H1 (cell line): ENCODE measurements around the gene KRTAP10-4. TPM values are rescaled to one million over a fixed set of nuclear protein-coding genes. Genes with fewer than 3 reads are reported as not detected.

Experiments
- ASH2L ChIP-seq: fragments of 200-600, 300-600 bp; sonication (generic); IDR thresholded peaks from one replicate; pipeline ENCODE4 v1.7.1; 2017; ENCODE audit warnings: low read length
- JUN ChIP-seq: IDR thresholded peaks from 2 replicates; pipeline ENCODE4 v1.6.1; 2011; ENCODE audit warnings: low read depth, mild to moderate bottlenecking, improper control_type of control experiment, low read length
- POLR2AphosphoS5 ChIP-seq: IDR thresholded peaks from 2 replicates; pipeline ENCODE4 v1.6.1; 2011; ENCODE audit warnings: low read depth, low read length
- RAD21 ChIP-seq, 2 experiments: IDR thresholded peaks in 1 of 2; conservative IDR thresholded peaks in 1 of 2; 2 replicates each; pipeline ENCODE4 v1.6.1; 2011; ENCODE audit warnings: low read depth in 2 of 2, low read length in 2 of 2, improper control_type of control experiment in 1 of 2, inconsistent platforms in 1 of 2, mild to moderate bottlenecking in 1 of 2, moderate library complexity in 1 of 2
- RBBP5 ChIP-seq: IDR thresholded peaks from 2 replicates; pipeline ENCODE4 v1.7.1; 2012; ENCODE audit warnings: low read depth, mild to moderate bottlenecking, inconsistent platforms, low read length, moderate library complexity, borderline replicate concordance
- SAP30 ChIP-seq: fragments of 300-600 bp; sonication (generic); IDR thresholded peaks from 2 replicates; pipeline ENCODE4 v1.7.1; 2012; ENCODE audit warnings: low read length, moderate library complexity, mild to moderate bottlenecking, inconsistent platforms; ENCODE audit not compliant: insufficient read depth, insufficient replicate concordance
- SP4 ChIP-seq: IDR thresholded peaks from 2 replicates; pipeline ENCODE4 v1.6.1; 2012; ENCODE audit warnings: low read length, inconsistent platforms
- TCF12 ChIP-seq: IDR thresholded peaks from 2 replicates; pipeline ENCODE4 v1.6.1; 2011; ENCODE audit warnings: low read depth, mild to moderate bottlenecking, low read length
- polyA plus RNA-seq, 7 experiments: library from polyadenylated mRNA; depleted of rRNA in 3 of 7; stranded (reverse) in 5 of 7; unstranded in 2 of 7; fragments of >200 nt in 5 of 7; fragments of 200-250 nt in 2 of 7; gene quantifications; 1 replicate in 5 of 7; 2 replicates in 1 of 7; 4 replicates in 1 of 7; pipeline versions ENCODE4 v1.2.1 to v1.2.3, GENCODE V29; 2011 to 2013; ENCODE audit warnings: missing spikeins in 2 of 7, mixed read lengths in 2 of 7
- total RNA-seq: library from RNA; stranded (reverse); fragmentation: NEBNext Ultra II Directional; extraction: Animal tissue kit (Norgen Biotek cat#: 25700); gene quantifications from 2 replicates; pipeline ENCODE4 v1.2.1, GENCODE V29; 2021
- TF ChIP-seq, protein P1 (sequence below): fragments of 300-600 bp; sonication (generic); IDR thresholded peaks from 2 replicates; pipeline ENCODE4 v1.7.1; 2012; ENCODE audit warnings: low read length, moderate library complexity, mild to moderate bottlenecking, inconsistent platforms; ENCODE audit not compliant: insufficient replicate concordance
- TF ChIP-seq, protein P2 (sequence below): IDR thresholded peaks from 2 replicates; pipeline ENCODE4 v1.6.1; 2012; ENCODE audit warnings: low read length, inconsistent platforms

KRTAP10-4 gene
- total and polyA plus RNA-seq, 2 of the 8 experiments (the other 6 are each of a cell fraction or from before 2014, with no cell fraction given), result not detected

DNA sequence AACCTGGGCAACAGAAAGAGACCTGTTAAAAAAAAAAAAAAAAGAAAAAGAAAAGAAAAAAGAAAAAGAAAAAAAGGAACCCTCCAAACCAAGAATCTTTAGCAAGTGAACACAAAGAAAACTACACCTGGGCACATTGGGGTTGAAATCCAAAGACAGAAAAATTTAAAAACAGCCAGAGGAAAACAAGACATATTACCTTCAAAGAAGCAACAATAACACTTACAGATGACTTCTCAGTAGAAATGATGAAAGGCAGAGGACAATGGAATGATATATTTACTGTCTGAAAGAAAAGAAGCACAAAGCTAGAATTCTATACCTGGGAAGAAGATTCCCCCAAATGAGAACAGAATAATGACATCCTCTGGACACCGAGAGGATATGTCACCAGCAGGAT, 30.8 kb upstream of the KRTAP10-4 start (continued):
- TF ChIP-seq, protein P1, sequence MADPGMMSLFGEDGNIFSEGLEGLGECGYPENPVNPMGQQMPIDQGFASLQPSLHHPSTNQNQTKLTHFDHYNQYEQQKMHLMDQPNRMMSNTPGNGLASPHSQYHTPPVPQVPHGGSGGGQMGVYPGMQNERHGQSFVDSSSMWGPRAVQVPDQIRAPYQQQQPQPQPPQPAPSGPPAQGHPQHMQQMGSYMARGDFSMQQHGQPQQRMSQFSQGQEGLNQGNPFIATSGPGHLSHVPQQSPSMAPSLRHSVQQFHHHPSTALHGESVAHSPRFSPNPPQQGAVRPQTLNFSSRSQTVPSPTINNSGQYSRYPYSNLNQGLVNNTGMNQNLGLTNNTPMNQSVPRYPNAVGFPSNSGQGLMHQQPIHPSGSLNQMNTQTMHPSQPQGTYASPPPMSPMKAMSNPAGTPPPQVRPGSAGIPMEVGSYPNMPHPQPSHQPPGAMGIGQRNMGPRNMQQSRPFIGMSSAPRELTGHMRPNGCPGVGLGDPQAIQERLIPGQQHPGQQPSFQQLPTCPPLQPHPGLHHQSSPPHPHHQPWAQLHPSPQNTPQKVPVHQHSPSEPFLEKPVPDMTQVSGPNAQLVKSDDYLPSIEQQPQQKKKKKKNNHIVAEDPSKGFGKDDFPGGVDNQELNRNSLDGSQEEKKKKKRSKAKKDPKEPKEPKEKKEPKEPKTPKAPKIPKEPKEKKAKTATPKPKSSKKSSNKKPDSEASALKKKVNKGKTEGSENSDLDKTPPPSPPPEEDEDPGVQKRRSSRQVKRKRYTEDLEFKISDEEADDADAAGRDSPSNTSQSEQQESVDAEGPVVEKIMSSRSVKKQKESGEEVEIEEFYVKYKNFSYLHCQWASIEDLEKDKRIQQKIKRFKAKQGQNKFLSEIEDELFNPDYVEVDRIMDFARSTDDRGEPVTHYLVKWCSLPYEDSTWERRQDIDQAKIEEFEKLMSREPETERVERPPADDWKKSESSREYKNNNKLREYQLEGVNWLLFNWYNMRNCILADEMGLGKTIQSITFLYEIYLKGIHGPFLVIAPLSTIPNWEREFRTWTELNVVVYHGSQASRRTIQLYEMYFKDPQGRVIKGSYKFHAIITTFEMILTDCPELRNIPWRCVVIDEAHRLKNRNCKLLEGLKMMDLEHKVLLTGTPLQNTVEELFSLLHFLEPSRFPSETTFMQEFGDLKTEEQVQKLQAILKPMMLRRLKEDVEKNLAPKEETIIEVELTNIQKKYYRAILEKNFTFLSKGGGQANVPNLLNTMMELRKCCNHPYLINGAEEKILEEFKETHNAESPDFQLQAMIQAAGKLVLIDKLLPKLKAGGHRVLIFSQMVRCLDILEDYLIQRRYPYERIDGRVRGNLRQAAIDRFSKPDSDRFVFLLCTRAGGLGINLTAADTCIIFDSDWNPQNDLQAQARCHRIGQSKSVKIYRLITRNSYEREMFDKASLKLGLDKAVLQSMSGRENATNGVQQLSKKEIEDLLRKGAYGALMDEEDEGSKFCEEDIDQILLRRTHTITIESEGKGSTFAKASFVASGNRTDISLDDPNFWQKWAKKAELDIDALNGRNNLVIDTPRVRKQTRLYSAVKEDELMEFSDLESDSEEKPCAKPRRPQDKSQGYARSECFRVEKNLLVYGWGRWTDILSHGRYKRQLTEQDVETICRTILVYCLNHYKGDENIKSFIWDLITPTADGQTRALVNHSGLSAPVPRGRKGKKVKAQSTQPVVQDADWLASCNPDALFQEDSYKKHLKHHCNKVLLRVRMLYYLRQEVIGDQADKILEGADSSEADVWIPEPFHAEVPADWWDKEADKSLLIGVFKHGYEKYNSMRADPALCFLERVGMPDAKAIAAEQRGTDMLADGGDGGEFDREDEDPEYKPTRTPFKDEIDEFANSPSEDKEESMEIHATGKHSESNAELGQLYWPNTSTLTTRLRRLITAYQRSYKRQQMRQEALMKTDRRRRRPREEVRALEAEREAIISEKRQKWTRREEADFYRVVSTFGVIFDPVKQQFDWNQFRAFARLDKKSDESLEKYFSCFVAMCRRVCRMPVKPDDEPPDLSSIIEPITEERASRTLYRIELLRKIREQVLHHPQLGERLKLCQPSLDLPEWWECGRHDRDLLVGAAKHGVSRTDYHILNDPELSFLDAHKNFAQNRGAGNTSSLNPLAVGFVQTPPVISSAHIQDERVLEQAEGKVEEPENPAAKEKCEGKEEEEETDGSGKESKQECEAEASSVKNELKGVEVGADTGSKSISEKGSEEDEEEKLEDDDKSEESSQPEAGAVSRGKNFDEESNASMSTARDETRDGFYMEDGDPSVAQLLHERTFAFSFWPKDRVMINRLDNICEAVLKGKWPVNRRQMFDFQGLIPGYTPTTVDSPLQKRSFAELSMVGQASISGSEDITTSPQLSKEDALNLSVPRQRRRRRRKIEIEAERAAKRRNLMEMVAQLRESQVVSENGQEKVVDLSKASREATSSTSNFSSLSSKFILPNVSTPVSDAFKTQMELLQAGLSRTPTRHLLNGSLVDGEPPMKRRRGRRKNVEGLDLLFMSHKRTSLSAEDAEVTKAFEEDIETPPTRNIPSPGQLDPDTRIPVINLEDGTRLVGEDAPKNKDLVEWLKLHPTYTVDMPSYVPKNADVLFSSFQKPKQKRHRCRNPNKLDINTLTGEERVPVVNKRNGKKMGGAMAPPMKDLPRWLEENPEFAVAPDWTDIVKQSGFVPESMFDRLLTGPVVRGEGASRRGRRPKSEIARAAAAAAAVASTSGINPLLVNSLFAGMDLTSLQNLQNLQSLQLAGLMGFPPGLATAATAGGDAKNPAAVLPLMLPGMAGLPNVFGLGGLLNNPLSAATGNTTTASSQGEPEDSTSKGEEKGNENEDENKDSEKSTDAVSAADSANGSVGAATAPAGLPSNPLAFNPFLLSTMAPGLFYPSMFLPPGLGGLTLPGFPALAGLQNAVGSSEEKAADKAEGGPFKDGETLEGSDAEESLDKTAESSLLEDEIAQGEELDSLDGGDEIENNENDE, result no peak
- TF ChIP-seq SP4, result no peak
- TF ChIP-seq SAP30, result no peak
- TF ChIP-seq TCF12, result no peak
- TF ChIP-seq JUN, result no peak
- no peak for TF ChIP-seq RBBP5
- TF ChIP-seq, protein P2, sequence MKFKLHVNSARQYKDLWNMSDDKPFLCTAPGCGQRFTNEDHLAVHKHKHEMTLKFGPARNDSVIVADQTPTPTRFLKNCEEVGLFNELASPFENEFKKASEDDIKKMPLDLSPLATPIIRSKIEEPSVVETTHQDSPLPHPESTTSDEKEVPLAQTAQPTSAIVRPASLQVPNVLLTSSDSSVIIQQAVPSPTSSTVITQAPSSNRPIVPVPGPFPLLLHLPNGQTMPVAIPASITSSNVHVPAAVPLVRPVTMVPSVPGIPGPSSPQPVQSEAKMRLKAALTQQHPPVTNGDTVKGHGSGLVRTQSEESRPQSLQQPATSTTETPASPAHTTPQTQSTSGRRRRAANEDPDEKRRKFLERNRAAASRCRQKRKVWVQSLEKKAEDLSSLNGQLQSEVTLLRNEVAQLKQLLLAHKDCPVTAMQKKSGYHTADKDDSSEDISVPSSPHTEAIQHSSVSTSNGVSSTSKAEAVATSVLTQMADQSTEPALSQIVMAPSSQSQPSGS, result no peak
- no peak for TF ChIP-seq ASH2L
- TF ChIP-seq POLR2AphosphoS5, result no peak
- TF ChIP-seq RAD21 (IDR thresholded peaks at IDR 0.05 in 1 of 2, conservative IDR thresholded peaks at IDR 0.05 in 1 of 2; ENCODE audit: low read depth in 2 of 2, low read length in 2 of 2), result no peak
